HG02973 (cell line): ENCODE measurements around the gene BIRC3.
A peak's percentile ranks its signal among the peaks of the same experiment; 100 is the strongest.

Experiments
- ATAC-seq: cut with Tn5 transposase; IDR thresholded peaks from one replicate; pipeline ENCODE4 v1.9.1; 2021; ENCODE audit warnings: moderate library complexity; ENCODE audit not compliant: unreplicated experiment

Gene BIRC3

GRCh38 chr11:102317099-102317767 lies at the start of gene BIRC3:
BIRC3 (plus strand) TSS chr11:102317484; CDS start chr11:102324510, 7,026 bp downstream.
- ATAC-seq, result peak; percentile 81

DNA sequence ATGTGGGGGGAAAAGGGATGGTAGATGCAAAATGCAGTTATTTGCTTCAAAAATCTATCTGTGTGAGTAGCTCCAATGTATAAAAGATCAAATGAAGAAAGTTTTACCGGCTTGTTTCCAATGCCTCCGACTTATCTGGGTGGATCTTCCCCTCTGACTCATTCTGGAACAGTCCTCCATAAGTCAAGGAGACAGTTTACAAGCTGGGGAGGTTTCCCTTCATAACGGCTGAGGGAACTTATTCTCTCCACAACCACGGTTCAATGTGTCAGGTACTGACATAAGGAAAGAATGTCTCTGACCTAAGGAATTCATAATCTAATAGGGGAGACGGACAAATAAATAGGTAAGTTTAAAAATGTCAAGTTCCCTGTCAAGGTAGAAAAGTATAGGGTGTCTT lies 49.7 kb upstream of the BIRC3 start:
- no peak for ATAC-seq

- peak; percentile 99 for ATAC-seq
These were observed 49.0 kb upstream of the BIRC3 start for GRCh38 chr11:102268083-102268984.

DNA sequence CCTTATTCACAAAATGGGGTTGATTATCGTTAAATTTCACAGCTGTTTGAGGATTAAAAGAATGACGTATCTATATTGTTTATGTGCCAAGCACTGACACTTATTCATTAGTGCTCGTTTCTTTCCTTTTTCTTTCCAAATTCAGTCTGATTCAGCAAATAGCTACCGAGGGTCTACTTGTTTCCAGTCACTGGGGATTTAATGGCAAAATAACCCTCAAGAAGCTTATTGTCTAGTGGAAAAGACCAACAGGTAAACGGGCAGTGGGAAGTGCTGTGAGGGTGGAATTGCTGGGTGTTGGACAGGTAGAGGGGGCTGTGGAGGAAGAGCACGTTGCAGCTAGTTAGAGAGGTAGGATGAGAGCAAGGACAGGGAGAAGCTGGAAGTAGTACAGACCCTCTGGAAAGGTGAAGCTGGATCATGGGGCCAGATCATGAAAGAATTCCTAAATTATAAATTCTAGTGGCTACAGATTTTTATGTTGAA lies 48.3 kb upstream of the BIRC3 start:
- ATAC-seq, result no peak

- no peak for ATAC-seq
These were observed 47.4 kb upstream of the BIRC3 start for GRCh38 chr11:102269927-102270326.

DNA sequence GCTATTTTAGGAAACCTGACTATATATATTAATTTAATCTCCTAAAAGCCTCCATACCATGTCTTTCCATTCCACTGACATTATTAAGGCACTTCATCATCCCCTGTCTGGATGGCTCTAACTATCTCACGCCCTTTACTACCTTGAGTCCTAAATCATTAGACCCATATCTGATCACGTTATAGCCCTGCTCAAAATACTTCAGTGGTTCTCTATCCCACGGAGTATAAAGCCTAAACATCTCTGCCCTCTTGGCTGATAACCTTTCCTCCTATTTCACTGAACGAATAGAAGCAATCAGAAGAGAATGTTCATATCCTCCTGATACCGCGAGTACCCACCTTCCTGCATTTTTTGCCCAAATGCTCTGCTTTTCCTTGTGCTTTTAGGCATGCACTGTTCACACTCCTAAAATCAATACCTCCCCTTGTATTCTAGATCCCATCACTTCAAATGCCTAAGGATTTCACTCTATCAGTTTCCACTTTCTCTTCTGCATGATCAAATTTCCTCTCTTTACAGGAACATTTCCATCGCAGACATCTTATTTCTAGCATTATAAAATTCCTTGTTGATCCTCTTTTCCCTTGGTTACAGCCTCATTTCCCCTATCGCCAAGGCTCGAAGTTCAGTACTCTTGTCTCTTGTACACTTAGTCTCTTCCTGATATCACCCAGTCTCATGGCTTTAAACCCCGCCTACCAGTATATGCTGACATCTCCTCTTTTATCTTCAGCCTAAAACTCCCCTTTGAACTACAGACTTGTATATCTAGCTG lies 45.0 kb upstream of the BIRC3 start:
- no peak for ATAC-seq

DNA sequence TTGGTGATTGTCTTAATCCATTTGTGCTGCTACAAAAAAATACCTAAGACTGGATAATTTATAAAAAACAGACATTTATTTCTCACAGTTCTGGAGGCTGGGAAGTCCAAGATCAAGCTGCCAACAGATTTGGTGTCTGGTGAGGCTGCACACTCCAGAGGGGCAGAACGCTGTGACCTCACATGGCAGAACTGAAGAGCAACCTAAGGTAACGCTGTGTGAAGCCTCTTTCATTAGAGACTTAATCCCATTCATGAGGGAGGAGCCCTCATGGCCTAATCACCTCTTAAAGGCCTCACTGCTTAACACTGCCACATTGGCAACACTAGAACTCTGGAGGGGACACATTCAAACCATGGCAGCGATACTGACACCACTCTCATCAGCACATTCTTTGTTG lies 42.7 kb upstream of the BIRC3 start:
- no peak for ATAC-seq

GRCh38 chr11:102276362-102276761 lies 40.9 kb upstream of the BIRC3 start:
- no peak for ATAC-seq

DNA sequence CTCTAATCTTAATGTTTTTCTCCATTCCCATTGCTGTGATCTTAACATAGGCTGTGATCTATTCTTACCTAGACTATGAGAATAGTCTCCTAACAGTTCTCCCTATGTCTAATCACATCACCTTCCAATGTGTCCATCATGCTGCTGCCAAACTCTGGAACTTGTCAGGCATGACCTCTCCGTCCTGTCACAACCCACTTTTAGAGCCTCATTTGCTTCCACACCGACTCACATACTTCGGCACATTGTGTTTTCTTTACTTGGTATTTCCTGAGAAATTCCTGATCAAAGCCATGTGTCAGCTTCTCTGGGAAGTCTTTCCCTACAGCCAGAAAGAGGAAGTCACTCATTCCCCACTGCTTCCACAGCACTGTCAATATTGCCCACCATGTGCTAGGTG lies 40.5 kb upstream of the BIRC3 start:
- ATAC-seq, result no peak

DNA sequence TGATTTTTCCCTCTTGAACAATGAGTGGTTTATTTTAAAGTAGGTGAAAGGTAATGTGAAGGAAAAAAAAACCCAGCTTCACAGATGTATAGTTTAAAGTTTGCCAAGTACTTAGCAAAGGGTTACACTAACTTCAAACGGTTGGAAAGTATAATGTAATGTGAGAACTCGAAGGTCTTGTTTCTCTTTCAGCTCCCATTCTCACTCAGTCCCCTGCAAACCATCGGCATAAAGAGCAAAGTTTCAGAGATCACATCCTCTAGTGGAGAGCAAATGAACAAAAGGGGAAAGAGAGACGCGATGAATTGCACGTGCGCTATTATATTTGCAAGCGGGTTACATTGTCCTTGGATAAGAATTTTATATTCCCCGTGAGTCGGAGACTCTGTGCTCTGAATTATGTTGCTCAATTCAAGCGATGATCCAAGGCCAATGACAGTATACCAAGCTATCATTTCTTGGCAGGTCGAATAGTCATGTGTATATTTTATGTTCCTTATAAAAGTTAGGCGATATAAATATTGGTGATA lies 37.6 kb upstream of the BIRC3 start:
- ATAC-seq, result no peak

- ATAC-seq, result no peak
These were observed 36.9 kb upstream of the BIRC3 start for GRCh38 chr11:102280245-102280833.

DNA sequence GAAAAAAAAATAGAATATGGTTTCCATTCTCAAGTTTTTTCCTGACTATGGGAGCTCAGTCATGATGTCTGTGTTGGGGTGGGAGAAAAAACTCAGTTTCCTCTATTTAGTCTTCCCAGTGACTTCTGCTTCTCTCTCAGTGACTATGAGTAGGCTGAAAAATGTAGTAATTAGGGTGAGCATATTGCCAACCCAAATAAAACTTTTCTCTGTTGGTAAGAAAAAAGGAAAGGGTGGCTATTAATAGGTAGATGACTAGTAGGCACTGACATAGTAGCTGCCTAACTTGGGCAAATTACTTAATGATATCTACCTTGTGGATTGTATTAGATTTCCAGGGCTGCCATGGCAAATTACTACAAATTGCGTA lies 34.2 kb upstream of the BIRC3 start:
- no peak for ATAC-seq

GRCh38 chr11:102284008-102284407 lies 33.3 kb upstream of the BIRC3 start:
- no peak for ATAC-seq

- no peak for ATAC-seq
These were observed 31.0 kb upstream of the BIRC3 start for GRCh38 chr11:102286292-102286691.

DNA sequence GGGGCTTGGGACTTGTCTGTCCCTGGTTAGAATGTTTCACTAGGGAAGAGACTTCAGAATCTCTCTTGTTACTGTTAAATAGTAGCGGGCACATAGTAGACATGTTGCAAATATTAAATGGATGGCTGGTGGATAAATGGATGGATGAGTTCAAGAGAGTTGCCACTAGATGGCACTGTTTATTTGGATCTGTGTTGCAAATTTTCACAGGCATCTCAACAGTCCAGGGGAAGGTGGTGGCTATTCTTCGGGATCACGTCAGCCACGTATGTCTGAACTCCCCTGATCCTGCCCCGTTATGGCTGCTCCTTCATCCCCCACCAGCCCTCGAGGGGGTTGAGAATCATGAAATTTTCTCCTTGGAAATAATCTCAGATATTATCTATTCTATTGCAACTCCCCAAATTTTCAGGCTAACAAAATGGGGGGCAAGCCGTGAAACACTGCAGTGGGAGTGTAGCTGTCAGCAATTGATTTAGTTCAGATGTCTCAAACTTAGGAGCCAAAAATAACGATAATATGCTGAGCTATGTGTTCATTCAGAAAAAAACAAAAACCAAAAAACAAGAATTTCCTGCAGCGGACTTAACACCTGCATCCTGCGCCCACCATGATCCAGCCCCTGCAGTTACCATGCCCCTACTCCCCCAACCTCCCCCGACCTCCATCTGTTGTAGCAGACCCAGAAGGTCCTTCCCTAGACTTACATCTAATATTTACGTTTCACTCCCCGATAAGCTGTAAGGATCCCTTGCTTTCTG lies 29.1 kb upstream of the BIRC3 start:
- peak; percentile 91 for ATAC-seq

GRCh38 chr11:102288725-102289083 lies 28.6 kb upstream of the BIRC3 start:
- ATAC-seq, result no peak

GRCh38 chr11:102289592-102289991 lies 27.7 kb upstream of the BIRC3 start:
- ATAC-seq, result no peak

GRCh38 chr11:102291831-102292230 lies 25.5 kb upstream of the BIRC3 start:
- no peak for ATAC-seq

- ATAC-seq, result no peak
These were observed 24.4 kb upstream of the BIRC3 start for GRCh38 chr11:102292933-102293332.
